ENCODE data around the gene CAND2. TPM values are rescaled to one million over a fixed set of nuclear protein-coding genes. Genes with fewer than 3 reads are reported as not detected.
A peak's percentile ranks its signal among the peaks of the same experiment; 100 is the strongest.

Gene CAND2
- total and polyA plus RNA-seq, 9 of the 15 experiments (the other 6 are each of a cell fraction or from before 2014, with no cell fraction given): 0.91 to 14.9 (median 4.3) TPM

GRCh38 chr3:12868039-12869034 is 71.9 kb downstream of the CAND2 start (continued):
- TF ChIP-seq SMAD3 (CRISPR knock-in tag; conservative IDR thresholded peaks at IDR 0.05) (0 out of 2 replicates have a peak, but pooled peaks have one; percentile 55), SMARCA5 (IDR thresholded peaks at IDR 0.05) (peak; percentile 85), MLX (CRISPR knock-in tag; conservative IDR thresholded peaks at IDR 0.05) (0 out of 4 replicates have a peak, but pooled peaks of 1 of the 2 experiments have one; percentile 81), ZNF695 (CRISPR knock-in tag; IDR thresholded peaks at IDR 0.05) (no peak), PTBP1 (IDR thresholded peaks at IDR 0.05; ENCODE audit: low read depth, low read length) (no peak), ETV6 (IDR thresholded peaks at IDR 0.05; ENCODE audit: borderline replicate concordance in 1 of 2, low read depth in 2 of 2, low read length in 1 of 2) (peak in 1 of 2 experiments; percentile 14; a peak in 2 of 4 replicates), ETV6 (CRISPR knock-in tag; IDR thresholded peaks at IDR 0.05; ENCODE audit: borderline replicate concordance) (no peak), IRF2 (CRISPR knock-in tag; IDR thresholded peaks at IDR 0.05) (no peak), RBM25 (IDR thresholded peaks at IDR 0.05; ENCODE audit: low read depth, low read length, severe bottlenecking) (no peak), SAFB (IDR thresholded peaks at IDR 0.05; ENCODE audit: borderline replicate concordance, low read depth, low read length) (0 out of 2 replicates have a peak, but pooled peaks have one; percentile 21), ZKSCAN1 (IDR thresholded peaks at IDR 0.05; ENCODE audit: low read depth, low read length) (no peak)
- TF ChIP-seq, protein P1, sequence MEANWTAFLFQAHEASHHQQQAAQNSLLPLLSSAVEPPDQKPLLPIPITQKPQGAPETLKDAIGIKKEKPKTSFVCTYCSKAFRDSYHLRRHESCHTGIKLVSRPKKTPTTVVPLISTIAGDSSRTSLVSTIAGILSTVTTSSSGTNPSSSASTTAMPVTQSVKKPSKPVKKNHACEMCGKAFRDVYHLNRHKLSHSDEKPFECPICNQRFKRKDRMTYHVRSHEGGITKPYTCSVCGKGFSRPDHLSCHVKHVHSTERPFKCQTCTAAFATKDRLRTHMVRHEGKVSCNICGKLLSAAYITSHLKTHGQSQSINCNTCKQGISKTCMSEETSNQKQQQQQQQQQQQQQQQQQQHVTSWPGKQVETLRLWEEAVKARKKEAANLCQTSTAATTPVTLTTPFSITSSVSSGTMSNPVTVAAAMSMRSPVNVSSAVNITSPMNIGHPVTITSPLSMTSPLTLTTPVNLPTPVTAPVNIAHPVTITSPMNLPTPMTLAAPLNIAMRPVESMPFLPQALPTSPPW (CRISPR knock-in tag; IDR thresholded peaks at IDR 0.05): peak; percentile 56
- TF ChIP-seq, protein P2, sequence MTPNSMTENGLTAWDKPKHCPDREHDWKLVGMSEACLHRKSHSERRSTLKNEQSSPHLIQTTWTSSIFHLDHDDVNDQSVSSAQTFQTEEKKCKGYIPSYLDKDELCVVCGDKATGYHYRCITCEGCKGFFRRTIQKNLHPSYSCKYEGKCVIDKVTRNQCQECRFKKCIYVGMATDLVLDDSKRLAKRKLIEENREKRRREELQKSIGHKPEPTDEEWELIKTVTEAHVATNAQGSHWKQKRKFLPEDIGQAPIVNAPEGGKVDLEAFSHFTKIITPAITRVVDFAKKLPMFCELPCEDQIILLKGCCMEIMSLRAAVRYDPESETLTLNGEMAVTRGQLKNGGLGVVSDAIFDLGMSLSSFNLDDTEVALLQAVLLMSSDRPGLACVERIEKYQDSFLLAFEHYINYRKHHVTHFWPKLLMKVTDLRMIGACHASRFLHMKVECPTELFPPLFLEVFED (CRISPR knock-in tag; conservative IDR thresholded peaks at IDR 0.05): 0 out of 2 replicates have a peak, but pooled peaks have one; percentile 29

All from K562 (cell line).